Measurements from ENCODE around the gene ANKH. TPM values are rescaled to one million over a fixed set of nuclear protein-coding genes. Genes with fewer than 3 reads are reported as not detected.

ANKH gene
- total RNA-seq, 2 donors from 2014 or later: 177 to 205 TPM

- H3K4me1 ChIP-seq (ENCODE audit: control insufficient read depth in 1 of 2, low read depth in 2 of 2): peaks cover 23 to 65% of the 10 kb centered on the region in 2 donors
- ATAC-seq (ENCODE audit: insufficient number of reproducible peaks, low FRiP score, low read depth): no peak
- H3K9me3 ChIP-seq: no peaks in the 10 kb centered on the region
- H3K36me3 ChIP-seq: no peaks in the 10 kb centered on the region
- peak overlapping the region; percentile 40 to 64 for H3K27ac ChIP-seq
- no peak for DNase-seq (ENCODE audit: low spot score)
- TF ChIP-seq CTCF (IDR thresholded peaks at IDR 0.05): no peak
- no peaks in the 10 kb centered on the region for H3K27me3 ChIP-seq (replicated peaks; ENCODE audit: insufficient read depth)
- H3K4me3 ChIP-seq: no peak overlapping the region
Measured at GRCh38 chr5:14816374-14816998, 55.1 kb downstream of the ANKH start.

GRCh38 chr5:14813747-14814146 lies 57.8 kb downstream of the ANKH start:
- H3K4me3 ChIP-seq: no peak overlapping the region
- ATAC-seq (ENCODE audit: insufficient number of reproducible peaks, low FRiP score, low read depth) (no peak), DNase-seq (ENCODE audit: low spot score) (no peak)
- H3K36me3 ChIP-seq: no peaks in the 10 kb centered on the region
- H3K27ac ChIP-seq: no peak overlapping the region
- peaks cover 41 to 67% of the 10 kb centered on the region in 2 donors for H3K4me1 ChIP-seq (ENCODE audit: control insufficient read depth in 1 of 2, low read depth in 2 of 2)
- no peaks in the 10 kb centered on the region for H3K9me3 ChIP-seq
- H3K27me3 ChIP-seq (replicated peaks; ENCODE audit: insufficient read depth): no peaks in the 10 kb centered on the region
- no peak for TF ChIP-seq CTCF (IDR thresholded peaks at IDR 0.05)

- H3K9me3 ChIP-seq: no peaks in the 10 kb centered on the region
Measured at GRCh38 chr5:14812166-14812565, 59.4 kb downstream of the ANKH start.

GRCh38 chr5:14810928-14811572 lies 60.5 kb downstream of the ANKH start:
- no peak for TF ChIP-seq CTCF (IDR thresholded peaks at IDR 0.05)
- Histone ChIP-seq H3K27me3 (replicated peaks; ENCODE audit: insufficient read depth) (no peaks in the 10 kb centered on the region), H3K36me3 (no peaks in the 10 kb centered on the region), H3K4me1 (ENCODE audit: control insufficient read depth in 1 of 2, low read depth in 2 of 2) (peaks cover 29 to 56% of the 10 kb centered on the region in 2 donors), H3K27ac (no peak overlapping the region), H3K4me3 (no peak overlapping the region), H3K9me3 (no peaks in the 10 kb centered on the region)
- no peak for ATAC-seq (ENCODE audit: insufficient number of reproducible peaks, low FRiP score, low read depth)
- no peak for DNase-seq (ENCODE audit: low spot score)

More at GRCh38 chr5:14812166-14812565, 59.4 kb downstream of the ANKH start:
- DNase-seq (ENCODE audit: low spot score): no peak
- Histone ChIP-seq H3K4me1 (ENCODE audit: control insufficient read depth in 1 of 2, low read depth in 2 of 2) (peaks cover 35 to 56% of the 10 kb centered on the region in 2 donors), H3K36me3 (no peaks in the 10 kb centered on the region), H3K27ac (no peak overlapping the region), H3K27me3 (replicated peaks; ENCODE audit: insufficient read depth) (no peaks in the 10 kb centered on the region), H3K4me3 (no peak overlapping the region)
- no peak for TF ChIP-seq CTCF (IDR thresholded peaks at IDR 0.05)
- ATAC-seq (ENCODE audit: insufficient number of reproducible peaks, low FRiP score, low read depth): no peak

- no peak for TF ChIP-seq CTCF (IDR thresholded peaks at IDR 0.05)
- no peaks in the 10 kb centered on the region for H3K36me3 ChIP-seq
- no peak for ATAC-seq (ENCODE audit: insufficient number of reproducible peaks, low FRiP score, low read depth)
- H3K27ac ChIP-seq: peak overlapping the region; percentile 52 to 66
- H3K9me3 ChIP-seq: no peaks in the 10 kb centered on the region
- H3K27me3 ChIP-seq (replicated peaks; ENCODE audit: insufficient read depth): no peaks in the 10 kb centered on the region
- H3K4me1 ChIP-seq (ENCODE audit: control insufficient read depth in 1 of 2, low read depth in 2 of 2): peaks cover 27 to 50% of the 10 kb centered on the region in 2 donors
- DNase-seq (ENCODE audit: low spot score): no peak
- H3K4me3 ChIP-seq: peak overlapping the region; percentile 56
Measured at GRCh38 chr5:14810282-14810681, 61.3 kb downstream of the ANKH start.
